H1 (cell line): ENCODE results near the gene RFX2. TPM values are rescaled to one million over a fixed set of nuclear protein-coding genes. Genes with fewer than 3 reads are reported as not detected.

Experiments used
- CBX5 ChIP-seq: fragments of 300-800, 300-1000 bp; sonication (generic); IDR thresholded peaks from 2 replicates; pipeline ENCODE4 v1.7.1; 2016; ENCODE audit warnings: antibody characterized with exemption, low read length, low read depth
- CEBPB ChIP-seq: IDR thresholded peaks from 2 replicates; pipeline ENCODE4 v1.6.1; 2012; ENCODE audit warnings: low read depth, low read length
- GABPA ChIP-seq: IDR thresholded peaks from 2 replicates; pipeline ENCODE4 v1.6.1; 2011; ENCODE audit warnings: mild to moderate bottlenecking, low read length, moderate library complexity, borderline replicate concordance; ENCODE audit not compliant: insufficient read depth
- MAFK ChIP-seq: IDR thresholded peaks from 2 replicates; pipeline ENCODE4 v1.6.1; 2012; ENCODE audit warnings: low read depth, mild to moderate bottlenecking, improper control_type of control experiment, low read length
- RXRA ChIP-seq: IDR thresholded peaks from 2 replicates; pipeline ENCODE4 v1.6.1; 2011; ENCODE audit warnings: low read depth, mild to moderate bottlenecking, low read length, moderate library complexity; ENCODE audit not compliant: insufficient read depth
- TBP ChIP-seq: IDR thresholded peaks from 2 replicates; pipeline ENCODE4 v1.6.1; 2011; ENCODE audit warnings: low read depth, low read length, improper control_type of control experiment
- polyA plus RNA-seq, 7 experiments: library from polyadenylated mRNA; depleted of rRNA in 3 of 7; stranded (reverse) in 5 of 7; unstranded in 2 of 7; fragments of >200 nt in 5 of 7; fragments of 200-250 nt in 2 of 7; gene quantifications; 1 replicate in 5 of 7; 2 replicates in 1 of 7; 4 replicates in 1 of 7; pipeline versions ENCODE4 v1.2.1 to v1.2.3, GENCODE V29; 2011 to 2013; ENCODE audit warnings: missing spikeins in 2 of 7, mixed read lengths in 2 of 7
- total RNA-seq: library from RNA; stranded (reverse); fragmentation: NEBNext Ultra II Directional; extraction: Animal tissue kit (Norgen Biotek cat#: 25700); gene quantifications from 2 replicates; pipeline ENCODE4 v1.2.1, GENCODE V29; 2021

RFX2 gene
- total and polyA plus RNA-seq, 2 of the 8 experiments (the other 6 are each of a cell fraction or from before 2014, with no cell fraction given) = 4.8 to 5.3 TPM

GRCh38 chr19:6103894-6104293 is 6.4 kb downstream of the RFX2 start (continued):
- TF ChIP-seq TBP (no peak), CEBPB (no peak), RXRA (no peak), CBX5 (no peak), MAFK (no peak), GABPA (no peak)
- TF ChIP-seq, all 59 proteins: peak for 0
